ENCODE data around the gene CFAP300. TPM values are rescaled to one million over a fixed set of nuclear protein-coding genes. Genes with fewer than 3 reads are reported as not detected.

CFAP300 gene
- total and polyA plus RNA-seq, 12 donors, result 2.7 to 9.5 (median 4.4) TPM

GRCh38 chr11:102062106-102062505, 14.9 kb downstream of the CFAP300 start:
- Histone ChIP-seq H3K27me3 (no peaks in the 10 kb centered on the region), H3K9me3 (replicated peaks in 1 of 3) (no peaks in the 10 kb centered on the region), H3K27ac (no peak overlapping the region), H3K4me3 (no peak overlapping the region), H3K36me3 (replicated peaks in 1 of 2) (no peaks in the 10 kb centered on the region), H3K4me1 (replicated peaks in 1 of 2) (no peaks in the 10 kb centered on the region)
- 86 to 95% (median 92%) methylated on average over 2 of the region's 2 CpGs for WGBS, 4 donors
- no peak for TF ChIP-seq POLR2A (IDR thresholded peaks at IDR 0.05)
- TF ChIP-seq CTCF (IDR thresholded peaks at IDR 0.05), result no peak
- intact Hi-C loops (cut with DNase I), result no loop called here
- no peak for DNase-seq

GRCh38 chr11:102064316-102064715, 17.1 kb downstream of the CFAP300 start:
- Histone ChIP-seq H3K27me3 (no peaks in the 10 kb centered on the region), H3K4me1 (replicated peaks in 1 of 2) (no peaks in the 10 kb centered on the region), H3K27ac (no peak overlapping the region), H3K4me3 (no peak overlapping the region), H3K9me3 (replicated peaks in 1 of 3) (no peaks in the 10 kb centered on the region), H3K36me3 (replicated peaks in 1 of 2) (no peaks in the 10 kb centered on the region)
- no peak for DNase-seq
- TF ChIP-seq CTCF (IDR thresholded peaks at IDR 0.05) (no peak), POLR2A (IDR thresholded peaks at IDR 0.05) (no peak)
- WGBS, 4 donors, result 89 to 96% (median 95%) methylated on average over 2 of the region's 2 CpGs
- intact Hi-C loops (cut with DNase I), result no loop called here

GRCh38 chr11:102070766-102071165, 23.5 kb downstream of the CFAP300 start:
- intact Hi-C loops (cut with DNase I), result no loop called here
- no peak for TF ChIP-seq CTCF (IDR thresholded peaks at IDR 0.05)
- TF ChIP-seq POLR2A (IDR thresholded peaks at IDR 0.05), result no peak
- no peak for DNase-seq
- peaks cover 0 to 12% (median 10%) of the 10 kb centered on the region in 3 donors for H3K9me3 ChIP-seq (replicated peaks in 1 of 3)
- WGBS, 4 donors, result 0 to 92% (median 22%) methylated on average over 1 of the region's 1 CpG
- no peaks in the 10 kb centered on the region for H3K4me1 ChIP-seq (replicated peaks in 1 of 2)
- H3K4me3 ChIP-seq, result no peak overlapping the region
- H3K27me3 ChIP-seq, result no peaks in the 10 kb centered on the region
- H3K36me3 ChIP-seq (replicated peaks in 1 of 2), result no peaks in the 10 kb centered on the region
- H3K27ac ChIP-seq, result no peak overlapping the region

- 69 to 77% (median 73%) methylated on average over 1 of the region's 1 CpG for WGBS, 4 donors
- no peak for TF ChIP-seq CTCF (IDR thresholded peaks at IDR 0.05)
- TF ChIP-seq POLR2A (IDR thresholded peaks at IDR 0.05), result no peak
These were observed 24.5 kb downstream of the CFAP300 start for GRCh38 chr11:102071497-102072472.

More at GRCh38 chr11:102071497-102072472, 24.5 kb downstream of the CFAP300 start:
- Histone ChIP-seq H3K4me1 (replicated peaks in 1 of 2) (no peaks in the 10 kb centered on the region), H3K4me3 (no peak overlapping the region), H3K27me3 (no peaks in the 10 kb centered on the region), H3K27ac (no peak overlapping the region), H3K9me3 (replicated peaks in 1 of 3) (peaks cover 0 to 12% (median 10%) of the 10 kb centered on the region in 3 donors), H3K36me3 (replicated peaks in 1 of 2) (no peaks in the 10 kb centered on the region)
- intact Hi-C loops (cut with DNase I), result no loop called here
- no peak for DNase-seq
